Heart left ventricle (tissue), 13 donors: ENCODE measurements around the gene AKNA.

Experiments
- POLR2A ChIP-seq, 2 donors: fragments of 450-650 bp; IDR thresholded peaks; one replicate each; pipeline ENCODE4 v1.6.1; 2017; ENCODE audit warnings: antibody characterized with exemption in 2 of 2, mild to moderate bottlenecking in 2 of 2, moderate library complexity in 2 of 2
- TF ChIP-seq, protein P1 (sequence below), 12 donors: fragments of 200-600 bp; sonication (generic) in 4 of 12; IDR thresholded peaks; one replicate each; pipeline versions ENCODE4 v1.5.0 to v1.8.0; 2018 to 2022; ENCODE audit warnings: antibody characterized with exemption in 12 of 12, mild to moderate bottlenecking in 5 of 12
- donor health status: ischemic (EF 13 %, LVEDD 7.1; RV severe dilation, severe dysfunction).
- donor health status: DM: no; HTN: yes; CAD: no.
- donor health status: DM: no; HTN: no; CAD: no.
- donor health status: ischemic (EF 25% LVEDD 6.9; RV normal size, moderate dysfunction).
- donor health status: ischemic (EF 25% LVEDD 5.7; RV mildly dilated, moderate dysfunction).
- donor health status: ischemic (EF 35%, LVEDD 5.7; RV mildly dilated, moderate dysfunction).
- donor health status: nonischemic (EF 11% LVEDD 7.7; RV severe dilation, severe dysfunction).
- donor health status: DM: yes; HTN: yes; CAD: no.
- donor health status: PGD.
- donor health status: ischemic (EF 29% LVEDD 5.4; RV normal size, mild dysfunction).
- donor health status: nonischemic (EF 23%, LVEDD 6.1; RV moderate dilation, normal function).

- TF ChIP-seq, protein P1, sequence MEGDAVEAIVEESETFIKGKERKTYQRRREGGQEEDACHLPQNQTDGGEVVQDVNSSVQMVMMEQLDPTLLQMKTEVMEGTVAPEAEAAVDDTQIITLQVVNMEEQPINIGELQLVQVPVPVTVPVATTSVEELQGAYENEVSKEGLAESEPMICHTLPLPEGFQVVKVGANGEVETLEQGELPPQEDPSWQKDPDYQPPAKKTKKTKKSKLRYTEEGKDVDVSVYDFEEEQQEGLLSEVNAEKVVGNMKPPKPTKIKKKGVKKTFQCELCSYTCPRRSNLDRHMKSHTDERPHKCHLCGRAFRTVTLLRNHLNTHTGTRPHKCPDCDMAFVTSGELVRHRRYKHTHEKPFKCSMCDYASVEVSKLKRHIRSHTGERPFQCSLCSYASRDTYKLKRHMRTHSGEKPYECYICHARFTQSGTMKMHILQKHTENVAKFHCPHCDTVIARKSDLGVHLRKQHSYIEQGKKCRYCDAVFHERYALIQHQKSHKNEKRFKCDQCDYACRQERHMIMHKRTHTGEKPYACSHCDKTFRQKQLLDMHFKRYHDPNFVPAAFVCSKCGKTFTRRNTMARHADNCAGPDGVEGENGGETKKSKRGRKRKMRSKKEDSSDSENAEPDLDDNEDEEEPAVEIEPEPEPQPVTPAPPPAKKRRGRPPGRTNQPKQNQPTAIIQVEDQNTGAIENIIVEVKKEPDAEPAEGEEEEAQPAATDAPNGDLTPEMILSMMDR (IDR thresholded peaks at IDR 0.05), result no peak
- no peak for TF ChIP-seq POLR2A (IDR thresholded peaks at IDR 0.05)
These were observed 8.0 kb upstream of the AKNA start for GRCh38 chr9:114395768-114396167.
